GM19193 (cell line): ENCODE measurements around the gene ZCCHC13.

ENCODE experiments used
- POLR2A ChIP-seq: IDR thresholded peaks from 4 replicates; pipeline ENCODE4 v1.6.1; 2011; ENCODE audit not compliant: insufficient read depth, insufficient read length; ENCODE audit errors: extremely low read depth

The ZCCHC13 gene

GRCh38 chrX:74304016-74304415 lies at the start of gene ZCCHC13:
Gene ZCCHC13 (plus strand): TSS chrX:74304180. CDS start chrX:74304267, 87 bp downstream.
- TF ChIP-seq POLR2A: no peak

- TF ChIP-seq POLR2A: no peak
Measured at GRCh38 chrX:74259885-74260491, 44.0 kb upstream of the ZCCHC13 start.

GRCh38 chrX:74262452-74263209 lies 41.3 kb upstream of the ZCCHC13 start:
- TF ChIP-seq POLR2A: no peak

GRCh38 chrX:74270393-74270792 lies 33.6 kb upstream of the ZCCHC13 start:
- TF ChIP-seq POLR2A: no peak

- no peak for TF ChIP-seq POLR2A
Measured at GRCh38 chrX:74272230-74272629, 31.8 kb upstream of the ZCCHC13 start.

- no peak for TF ChIP-seq POLR2A
Measured at GRCh38 chrX:74274516-74274915, 29.5 kb upstream of the ZCCHC13 start.

- no peak for TF ChIP-seq POLR2A
Measured at GRCh38 chrX:74277320-74277719, 26.7 kb upstream of the ZCCHC13 start.

- no peak for TF ChIP-seq POLR2A
Measured at GRCh38 chrX:74277846-74278245, 26.1 kb upstream of the ZCCHC13 start.

GRCh38 chrX:74280759-74281158 lies 23.2 kb upstream of the ZCCHC13 start:
- no peak for TF ChIP-seq POLR2A

- TF ChIP-seq POLR2A: no peak
Measured at GRCh38 chrX:74284391-74284952, 19.5 kb upstream of the ZCCHC13 start.

GRCh38 chrX:74286950-74287740 lies 16.8 kb upstream of the ZCCHC13 start:
- no peak for TF ChIP-seq POLR2A

- no peak for TF ChIP-seq POLR2A
Measured at GRCh38 chrX:74291577-74291963, 12.4 kb upstream of the ZCCHC13 start.

- TF ChIP-seq POLR2A: peak; percentile 58
Measured at GRCh38 chrX:74291964-74292807, 11.8 kb upstream of the ZCCHC13 start.

GRCh38 chrX:74292808-74293123 lies 11.2 kb upstream of the ZCCHC13 start:
- no peak for TF ChIP-seq POLR2A

- peak; percentile 29 for TF ChIP-seq POLR2A
Measured at GRCh38 chrX:74293343-74293946, 10.5 kb upstream of the ZCCHC13 start.

GRCh38 chrX:74295101-74295500 lies 8.9 kb upstream of the ZCCHC13 start:
- no peak for TF ChIP-seq POLR2A
